HEK293T (cell line): ENCODE measurements around the gene SRPK1.

Source experiments
- BHLHE40 ChIP-seq: fragments of 450-650 bp; IDR thresholded peaks from 2 replicates; pipeline ENCODE4 v1.6.1; 2016; ENCODE audit warnings: mild to moderate bottlenecking, moderate library complexity, borderline replicate concordance
- ELF4 ChIP-seq: fragments of 450-650 bp; IDR thresholded peaks from 2 replicates; pipeline ENCODE4 v1.6.1; 2017; ENCODE audit warnings: antibody characterized with exemption
- FOXA1 ChIP-seq: fragments of 450-650 bp; IDR thresholded peaks from 2 replicates; pipeline ENCODE4 v1.6.1; 2016; ENCODE audit warnings: mild to moderate bottlenecking
- FOXM1 ChIP-seq: fragments of 450-650 bp; IDR thresholded peaks from 2 replicates; pipeline ENCODE4 v1.6.1; 2017; ENCODE audit warnings: mild to moderate bottlenecking, borderline replicate concordance
- HDGF ChIP-seq: fragments of 450-650 bp; IDR thresholded peaks from 2 replicates; pipeline ENCODE4 v1.6.1; 2017; ENCODE audit warnings: antibody characterized with exemption, borderline replicate concordance
- NFRKB ChIP-seq: fragments of 450-650 bp; IDR thresholded peaks from 2 replicates; pipeline ENCODE4 v1.6.1; 2016; ENCODE audit warnings: mild to moderate bottlenecking, moderate library complexity
- PKNOX1 ChIP-seq: fragments of 450-650 bp; IDR thresholded peaks from 2 replicates; pipeline ENCODE4 v1.6.1; 2016
- SP1 ChIP-seq: fragments of 450-650 bp; IDR thresholded peaks from 2 replicates; pipeline ENCODE4 v1.6.1; 2017
- SUZ12 ChIP-seq: fragments of 450-650 bp; IDR thresholded peaks from 2 replicates; pipeline ENCODE4 v1.6.1; 2016; ENCODE audit warnings: mild to moderate bottlenecking
- TARDBP ChIP-seq: fragments of 450-650 bp; IDR thresholded peaks from 2 replicates; pipeline ENCODE4 v1.6.1; 2016
- ZNF384 ChIP-seq: fragments of 450-650 bp; IDR thresholded peaks from 2 replicates; pipeline ENCODE4 v1.6.1; 2016

GRCh38 chr6:35943390-35943789 lies 22.5 kb upstream of the SRPK1 start:
- TF ChIP-seq NFRKB (no peak), BHLHE40 (no peak), SP1 (no peak), PKNOX1 (no peak), FOXA1 (no peak), HDGF (no peak), TARDBP (no peak), FOXM1 (no peak), ELF4 (no peak), ZNF384 (no peak), SUZ12 (no peak)
